Stimulated activated CD8-positive, alpha-beta memory T cell treated with anti-CD3 and anti-CD28 coated beads, Interleukin-15, amount 100 ng/mL, for 24 hours (primary cell): ENCODE results near the gene NECAB3.

Experiments
- DNase-seq: peaks from one replicate; pipeline ENCODE4 v3.0.0-alpha.2; 2020; ENCODE audit warnings: low read depth

The NECAB3 gene

DNA sequence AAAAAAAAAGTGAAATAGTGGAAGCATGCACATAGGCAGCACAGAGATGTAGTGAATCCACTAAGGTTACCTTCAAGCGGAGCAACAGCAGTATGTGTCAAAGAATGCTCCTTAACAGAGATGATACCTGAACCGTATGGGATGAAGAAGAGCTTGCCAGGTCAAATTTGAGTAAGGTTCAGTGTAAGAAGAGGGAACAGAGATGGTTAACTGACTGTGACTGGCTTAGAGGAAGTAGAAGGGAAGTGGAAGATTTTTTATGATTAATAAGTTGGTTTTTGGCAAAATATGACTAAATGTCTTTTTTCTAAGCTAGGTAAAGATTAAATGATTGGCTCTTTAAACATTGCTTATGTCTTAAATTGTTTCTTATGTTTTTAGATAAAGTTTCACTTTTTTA is 64.7 kb downstream of the NECAB3 start:
- no peak for DNase-seq
